ENCODE results near the gene RERE.

The RERE gene

GRCh38 chr1:8817412-8818324 lies at the start of gene RERE:
Gene RERE (minus strand): TSS chr1:8817640.
- in situ Hi-C loops (cut with HindIII; ENCODE audit: low sequenced_read_pairs) = no loop called here

GRCh38 chr1:8866792-8867415 lies 49.5 kb upstream of the RERE start:
- H3K4me3 ChIP-seq (ENCODE audit: low read depth, low read length) = no peak overlapping the region
- in situ Hi-C loops (cut with HindIII; ENCODE audit: low sequenced_read_pairs) = no loop called here
- no peak for DNase-seq (ENCODE audit: low read depth)
- TF ChIP-seq, protein P1, sequence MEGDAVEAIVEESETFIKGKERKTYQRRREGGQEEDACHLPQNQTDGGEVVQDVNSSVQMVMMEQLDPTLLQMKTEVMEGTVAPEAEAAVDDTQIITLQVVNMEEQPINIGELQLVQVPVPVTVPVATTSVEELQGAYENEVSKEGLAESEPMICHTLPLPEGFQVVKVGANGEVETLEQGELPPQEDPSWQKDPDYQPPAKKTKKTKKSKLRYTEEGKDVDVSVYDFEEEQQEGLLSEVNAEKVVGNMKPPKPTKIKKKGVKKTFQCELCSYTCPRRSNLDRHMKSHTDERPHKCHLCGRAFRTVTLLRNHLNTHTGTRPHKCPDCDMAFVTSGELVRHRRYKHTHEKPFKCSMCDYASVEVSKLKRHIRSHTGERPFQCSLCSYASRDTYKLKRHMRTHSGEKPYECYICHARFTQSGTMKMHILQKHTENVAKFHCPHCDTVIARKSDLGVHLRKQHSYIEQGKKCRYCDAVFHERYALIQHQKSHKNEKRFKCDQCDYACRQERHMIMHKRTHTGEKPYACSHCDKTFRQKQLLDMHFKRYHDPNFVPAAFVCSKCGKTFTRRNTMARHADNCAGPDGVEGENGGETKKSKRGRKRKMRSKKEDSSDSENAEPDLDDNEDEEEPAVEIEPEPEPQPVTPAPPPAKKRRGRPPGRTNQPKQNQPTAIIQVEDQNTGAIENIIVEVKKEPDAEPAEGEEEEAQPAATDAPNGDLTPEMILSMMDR (IDR thresholded peaks at IDR 0.05; ENCODE audit: low read depth, low read length, missing control alignments) = no peak

More at GRCh38 chr1:8817412-8818324, at the start of gene RERE:
- peak; percentile 73 for DNase-seq (ENCODE audit: low read depth)
- TF ChIP-seq, protein P1 (IDR thresholded peaks at IDR 0.05; ENCODE audit: low read depth, low read length, missing control alignments) = no peak
- H3K4me3 ChIP-seq (ENCODE audit: low read depth, low read length) = peak within 1 kb of the TSS; percentile 86

DNA sequence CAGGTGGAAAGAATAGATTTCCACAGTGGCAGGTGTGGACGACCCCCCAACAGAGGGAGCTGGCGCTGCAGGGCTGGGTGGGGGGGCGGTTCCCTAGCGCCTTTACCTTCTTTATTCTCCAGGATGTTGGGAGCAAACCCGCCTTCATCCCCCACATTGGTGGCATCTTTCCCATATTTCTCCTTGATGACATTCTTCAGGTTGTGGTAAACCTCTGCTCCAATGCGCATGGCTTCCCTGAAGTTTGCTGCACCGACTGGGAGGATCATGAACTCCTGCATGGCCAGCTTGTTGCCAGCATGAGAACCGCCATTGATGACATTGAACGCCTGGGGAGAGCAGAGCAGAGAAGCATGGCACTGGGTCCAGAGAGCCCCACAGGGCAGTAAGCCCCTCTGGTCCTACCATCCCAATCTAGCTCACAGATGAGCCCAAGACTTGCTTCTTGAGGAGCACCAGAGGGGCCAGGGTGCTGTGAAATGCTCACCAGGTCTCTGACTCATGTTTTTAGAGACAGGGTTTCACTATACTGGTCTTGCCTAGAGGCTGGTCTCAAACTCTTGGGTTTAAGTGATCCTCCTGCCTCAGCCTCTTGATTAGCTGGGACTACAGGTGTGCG lies 48.8 kb upstream of the RERE start:
- no peak for DNase-seq (ENCODE audit: low read depth)
- in situ Hi-C loops (cut with HindIII; ENCODE audit: low sequenced_read_pairs) = no loop called here
- no peak overlapping the region for H3K4me3 ChIP-seq (ENCODE audit: low read depth, low read length)
- TF ChIP-seq, protein P1 (IDR thresholded peaks at IDR 0.05; ENCODE audit: low read depth, low read length, missing control alignments) = no peak

DNA sequence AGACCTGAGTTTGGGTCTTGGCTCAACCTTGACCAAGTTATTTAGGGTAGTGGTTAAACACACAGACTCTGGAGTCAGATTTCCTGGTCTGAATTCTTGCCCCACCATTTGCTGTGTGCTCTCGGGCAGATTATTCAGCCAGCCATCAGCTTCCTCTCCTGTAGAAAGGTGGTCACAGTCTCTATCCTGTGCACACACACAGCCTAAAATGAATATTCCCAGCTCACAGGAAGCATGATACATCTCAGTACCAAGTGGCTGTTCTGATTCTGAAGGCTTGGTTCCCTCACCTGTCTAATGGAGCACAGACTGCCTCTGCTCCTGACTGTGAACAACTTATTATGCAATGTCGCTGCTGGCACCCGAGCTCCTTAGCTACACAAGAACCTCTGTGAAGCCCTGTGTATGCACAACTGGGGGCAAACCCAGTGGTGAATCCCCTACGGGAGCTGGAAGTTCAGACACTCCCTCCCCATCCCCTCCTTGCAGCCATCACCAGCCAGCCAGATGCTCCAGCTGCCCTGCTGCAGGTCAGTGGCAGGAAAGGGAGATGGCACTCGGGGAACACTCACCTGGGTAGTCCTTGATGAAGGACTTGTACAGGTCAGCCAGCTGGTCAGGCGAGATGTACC lies 47.4 kb upstream of the RERE start:
- TF ChIP-seq, protein P1 (IDR thresholded peaks at IDR 0.05; ENCODE audit: low read depth, low read length, missing control alignments) = no peak
- no peak for DNase-seq (ENCODE audit: low read depth)
- H3K4me3 ChIP-seq (ENCODE audit: low read depth, low read length) = no peak overlapping the region
- in situ Hi-C loops (cut with HindIII; ENCODE audit: low sequenced_read_pairs) = no loop called here

DNA sequence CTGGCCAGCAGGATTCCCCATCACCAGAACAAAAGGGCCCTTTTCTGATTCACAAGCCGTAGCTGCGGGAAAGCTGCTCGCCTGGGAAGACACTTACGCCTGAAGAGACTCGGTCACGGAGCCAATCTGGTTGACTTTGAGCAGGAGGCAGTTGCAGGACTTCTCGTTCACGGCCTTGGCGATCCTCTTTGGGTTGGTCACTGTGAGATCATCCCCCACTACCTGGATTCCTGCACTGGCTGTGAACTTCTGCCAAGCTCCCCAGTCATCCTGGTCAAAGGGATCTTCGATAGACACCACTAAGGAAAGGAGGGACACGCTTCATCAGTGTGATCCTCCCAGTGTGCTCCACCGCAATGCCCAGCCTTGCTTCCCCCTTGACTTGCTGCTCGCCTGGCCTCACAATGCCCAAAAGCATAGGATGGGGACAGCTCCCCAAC lies 46.4 kb upstream of the RERE start:
- TF ChIP-seq, protein P1 (IDR thresholded peaks at IDR 0.05; ENCODE audit: low read depth, low read length, missing control alignments) = no peak
- H3K4me3 ChIP-seq (ENCODE audit: low read depth, low read length) = no peak overlapping the region
- in situ Hi-C loops (cut with HindIII; ENCODE audit: low sequenced_read_pairs) = no loop called here
- no peak for DNase-seq (ENCODE audit: low read depth)

- in situ Hi-C loops (cut with HindIII; ENCODE audit: low sequenced_read_pairs) = no loop called here
- no peak overlapping the region for H3K4me3 ChIP-seq (ENCODE audit: low read depth, low read length)
- DNase-seq (ENCODE audit: low read depth) = no peak
- TF ChIP-seq, protein P1 (IDR thresholded peaks at IDR 0.05; ENCODE audit: low read depth, low read length, missing control alignments) = no peak
These were observed 45.7 kb upstream of the RERE start for GRCh38 chr1:8863138-8863537.
